HepG2 (cell line): ENCODE measurements around the gene PLK3. TPM values are rescaled to one million over a fixed set of nuclear protein-coding genes. Genes with fewer than 3 reads are reported as not detected.
A peak's percentile ranks its signal among the peaks of the same experiment; 100 is the strongest.

Source experiments
- CREM ChIP-seq, 2 experiments: sonication (generic) in 1 of 2; formaldehyde crosslinking in 1 of 2; IDR thresholded peaks; 2 replicates each; pipeline versions ENCODE4 v1.4.0 to v1.6.1; 2016 to 2020; ENCODE audit warnings: antibody characterized with exemption in 1 of 2, mild to moderate bottlenecking in 1 of 2, missing genetic modification reagents in 1 of 2
- ERF ChIP-seq: IDR thresholded peaks from 2 replicates; pipeline ENCODE4 v1.6.1; 2018; ENCODE audit warnings: missing biosample characterization, missing genetic modification reagents
- GABPA ChIP-seq, 2 experiments: IDR thresholded peaks; 2 replicates each; pipeline ENCODE4 v1.6.1; 2011 to 2016; ENCODE audit warnings: low read depth in 2 of 2, low read length in 1 of 2, missing biosample characterization in 1 of 2, missing genetic modification characterization in 1 of 2
- GPN1 ChIP-seq: sonication (generic); formaldehyde crosslinking; IDR thresholded peaks from 2 replicates; pipeline ENCODE4 v1.5.1; 2020; ENCODE audit warnings: missing genetic modification reagents, borderline replicate concordance
- HOXA7 ChIP-seq: sonication (generic); formaldehyde crosslinking; IDR thresholded peaks from 2 replicates; pipeline ENCODE4 v1.8.1; 2022; ENCODE audit warnings: mild to moderate bottlenecking, missing genetic modification reagents, moderate library complexity
- MIXL1 ChIP-seq: IDR thresholded peaks from 2 replicates; pipeline ENCODE4 v1.6.1; 2016
- NFE2 ChIP-seq: sonication (generic); formaldehyde crosslinking; IDR thresholded peaks from 2 replicates; pipeline ENCODE4 v1.4.0; 2020; ENCODE audit warnings: missing genetic modification reagents
- POLR2A ChIP-seq, 2 experiments: IDR thresholded peaks; 2 replicates each; pipeline ENCODE4 v1.6.1; 2011; ENCODE audit warnings: low read depth in 2 of 2, low read length in 2 of 2, mild to moderate bottlenecking in 1 of 2, moderate library complexity in 1 of 2; ENCODE audit not compliant: insufficient read depth in 1 of 2
- RBM39 ChIP-seq: fragments of 200-400 bp; formaldehyde crosslinking; IDR thresholded peaks from one replicate; pipeline ENCODE4 v1.6.1; 2018; ENCODE audit warnings: antibody characterized with exemption, mild to moderate bottlenecking, low read depth, low read length; ENCODE audit not compliant: poor library complexity, severe bottlenecking
- RCOR2 ChIP-seq: IDR thresholded peaks from 2 replicates; pipeline ENCODE4 v1.6.1; 2016; ENCODE audit warnings: missing biosample characterization, missing genetic modification reagents
- SIN3A ChIP-seq: IDR thresholded peaks from 2 replicates; pipeline ENCODE4 v1.6.1; 2011; ENCODE audit warnings: low read depth, mild to moderate bottlenecking, control low read depth, low read length, borderline replicate concordance
- SRSF9 ChIP-seq: fragments of 200-400 bp; formaldehyde crosslinking; IDR thresholded peaks from 2 replicates; pipeline ENCODE4 v1.6.1; 2018; ENCODE audit warnings: borderline replicate concordance, mild to moderate bottlenecking, low read depth, low read length; ENCODE audit not compliant: insufficient read depth, poor library complexity, severe bottlenecking
- SSRP1 ChIP-seq: IDR thresholded peaks from 2 replicates; pipeline ENCODE4 v1.6.1; 2016; ENCODE audit warnings: control low read depth
- TFDP2 ChIP-seq: sonication (generic); formaldehyde crosslinking; IDR thresholded peaks from 2 replicates; pipeline ENCODE4 v1.4.0; 2020; ENCODE audit warnings: missing genetic modification reagents
- ZBTB34 ChIP-seq: sonication (generic); formaldehyde crosslinking; IDR thresholded peaks from 2 replicates; pipeline ENCODE4 v1.8.0; 2022; ENCODE audit warnings: mild to moderate bottlenecking, missing genetic modification reagents
- ZBTB42 ChIP-seq: sonication (generic); formaldehyde crosslinking; IDR thresholded peaks from 2 replicates; pipeline ENCODE4 v1.5.0; 2020; ENCODE audit warnings: mild to moderate bottlenecking, missing genetic modification reagents
- ZBTB44 ChIP-seq: sonication (generic); formaldehyde crosslinking; IDR thresholded peaks from 2 replicates; pipeline ENCODE4 v1.4.0; 2020; ENCODE audit warnings: missing genetic modification reagents
- ZNF333 ChIP-seq: sonication (generic); formaldehyde crosslinking; IDR thresholded peaks from 2 replicates; pipeline ENCODE4 v1.4.0; 2020; ENCODE audit warnings: mild to moderate bottlenecking, missing genetic modification reagents, borderline replicate concordance
- ZNF446 ChIP-seq: sonication (generic); formaldehyde crosslinking; IDR thresholded peaks from 2 replicates; pipeline ENCODE4 v1.5.0; 2020; ENCODE audit warnings: mild to moderate bottlenecking, missing genetic modification reagents
- ZNF501 ChIP-seq: sonication (generic); formaldehyde crosslinking; IDR thresholded peaks from 2 replicates; pipeline ENCODE4 v1.5.1; 2020; ENCODE audit warnings: mild to moderate bottlenecking, moderate library complexity, missing genetic modification reagents
- polyA plus RNA-seq, 8 experiments: library from polyadenylated mRNA; depleted of rRNA in 3 of 8; stranded (reverse) in 7 of 8; unstranded in 1 of 8; fragments of >200 nt; fragmentation: Illumina TruSeq in 4 of 8; extraction: Trizol in 4 of 8; gene quantifications; 2 replicates each; pipeline versions ENCODE4 v1.2.1 to v1.2.3, GENCODE V29; 2011 to 2016; ENCODE audit warnings: low read depth in 4 of 8, missing spikeins in 1 of 8, mixed read lengths in 1 of 8; ENCODE audit not compliant: insufficient read depth in 1 of 8
- total RNA-seq, 5 experiments: library from RNA; depleted of rRNA; stranded (reverse); fragments of >200 nt; fragmentation: Illumina TruSeq; extraction: Trizol; gene quantifications; 2 replicates each; pipeline ENCODE4 v1.2.3, GENCODE V29; 2016; ENCODE audit warnings: low read depth in 1 of 5

Gene PLK3
- total and polyA plus RNA-seq, 2 of the 13 experiments (the other 11 are each of a cell fraction or from before 2014, with no cell fraction given) = 9.8 to 16.9 TPM

- no peak for TF ChIP-seq NFE2 (CRISPR knock-in tag)
- peak in 1 of 2 experiments; percentile 65; a peak in 2 of 4 replicates for TF ChIP-seq POLR2A (IDR thresholded peaks at IDR 0.05; ENCODE audit: insufficient read depth in 1 of 2, low read depth in 2 of 2, low read length in 2 of 2)
- TF ChIP-seq ZBTB42 (CRISPR knock-in tag) = no peak
- no peak for TF ChIP-seq ERF (CRISPR knock-in tag)
- 0 out of 2 replicates have a peak, but pooled peaks have one; percentile 40 for TF ChIP-seq CREM (IDR thresholded peaks at IDR 0.05)
- no peak for TF ChIP-seq CREM (CRISPR knock-in tag; IDR thresholded peaks at IDR 0.05)
- peak; percentile 28; the same call in 1 of the 2 replicates for TF ChIP-seq TFDP2 (CRISPR knock-in tag)
- 0 out of 2 replicates have a peak, but pooled peaks have one; percentile 21 for TF ChIP-seq SIN3A
- no peak for TF ChIP-seq RBM39
- peak; percentile 34; the same call in 1 of the 2 replicates for TF ChIP-seq ZNF501 (CRISPR knock-in tag)
- TF ChIP-seq RCOR2 (CRISPR knock-in tag) = no peak; the same call in 1 of the 2 replicates
- no peak for TF ChIP-seq GPN1
- TF ChIP-seq SRSF9 = no peak
- TF ChIP-seq ZBTB44 (CRISPR knock-in tag) = no peak
- TF ChIP-seq MIXL1 (CRISPR knock-in tag) = no peak
- no peak for TF ChIP-seq HOXA7 (CRISPR knock-in tag)
- TF ChIP-seq GABPA (IDR thresholded peaks at IDR 0.05; ENCODE audit: low read depth, low read length) = no peak
- no peak for TF ChIP-seq GABPA (CRISPR knock-in tag; IDR thresholded peaks at IDR 0.05; ENCODE audit: low read depth)
- no peak; the same call in 1 of the 2 replicates for TF ChIP-seq ZNF333 (CRISPR knock-in tag)
- no peak for TF ChIP-seq SSRP1 (CRISPR knock-in tag)
- TF ChIP-seq ZBTB34 (CRISPR knock-in tag) = peak; percentile 37; the same call in 1 of the 2 replicates
- TF ChIP-seq ZNF446 (CRISPR knock-in tag) = no peak
Measured at GRCh38 chr1:44826375-44827196, 26.4 kb downstream of the PLK3 start (continued).
